OCI-LY7 (cell line): ENCODE results near the gene FOXA1. TPM values are rescaled to one million over a fixed set of nuclear protein-coding genes. Genes with fewer than 3 reads are reported as not detected.

Experiments used
- BruUV-seq: library from RNA; stranded (reverse); fragments of 400-500 nt; replicated peaks from 2 replicates; lab custom pipeline; 2021; lab: Mats Ljungman, UMichigan
- CTCF ChIA-PET: fragments of 300-600 bp; sonication (Branson Sonifier 250); formaldehyde crosslinking; loops from one replicate; lab custom pipeline; 2022; ENCODE audit warnings: antibody characterized with exemption; ENCODE audit not compliant: unreplicated experiment; lab: Charles Lee
- POLR2A ChIA-PET: fragments of 300-600 bp; sonication (Branson Sonifier 250); formaldehyde crosslinking; loops from one replicate; lab custom pipeline; 2022; ENCODE audit warnings: antibody characterized with exemption; lab: Charles Lee
- DNase-seq: peaks from one replicate; pipeline ENCODE4 v3.0.0-alpha.2; 2015; ENCODE audit warnings: low spot score
- H2AFZ ChIP-seq: fragments of 200-600 bp; sonication (generic), shearing (Covaris generic); 2 replicates; pipeline ENCODE4 v1.6.1; 2014; ENCODE audit warnings: mild to moderate bottlenecking, antibody characterized with exemption, low read length, moderate library complexity
- H3K27ac ChIP-seq: fragments of 200-600 bp; sonication (generic); 2 replicates; pipeline ENCODE4 v1.5.1; 2014; ENCODE audit warnings: mixed run types, low read depth, mild to moderate bottlenecking, moderate library complexity, low read length, inconsistent platforms; ENCODE audit not compliant: poor library complexity, severe bottlenecking
- H3K36me3 ChIP-seq: fragments of 200-600 bp; sonication (generic); 2 replicates; pipeline ENCODE4 v1.6.1; 2014; ENCODE audit warnings: mild to moderate bottlenecking, antibody characterized with exemption, low read length, moderate library complexity, mixed read lengths; ENCODE audit not compliant: insufficient read depth
- H3K4me1 ChIP-seq: fragments of 200-600 bp; sonication (generic); 2 replicates; pipeline ENCODE4 v1.5.1; 2014; ENCODE audit warnings: mild to moderate bottlenecking, low read length; ENCODE audit not compliant: insufficient read depth, poor library complexity, severe bottlenecking
- H3K4me2 ChIP-seq: fragments of 200-600 bp; sonication (generic); 2 replicates; pipeline ENCODE4 v1.6.1; 2014; ENCODE audit warnings: mild to moderate bottlenecking, low read length
- H3K4me3 ChIP-seq: fragments of 200-600 bp; sonication (generic); 2 replicates; pipeline ENCODE4 v1.5.1; 2014; ENCODE audit warnings: mild to moderate bottlenecking, low read depth, low read length; ENCODE audit not compliant: poor library complexity, severe bottlenecking
- H3K79me2 ChIP-seq: fragments of 200-600 bp; sonication (generic); 2 replicates; pipeline ENCODE4 v1.6.1; 2016; ENCODE audit warnings: low read depth, mild to moderate bottlenecking, low read length, moderate library complexity, mixed read lengths; ENCODE audit not compliant: insufficient read depth
- H3K9me2 ChIP-seq: fragments of 200-600 bp; sonication (generic); 2 replicates; pipeline ENCODE4 v1.6.1; 2016; ENCODE audit warnings: mild to moderate bottlenecking, low read length, mixed read lengths; ENCODE audit not compliant: insufficient read depth
- H3K9me3 ChIP-seq: fragments of 200-600 bp; sonication (generic); 2 replicates; pipeline ENCODE4 v1.6.1; 2014; ENCODE audit warnings: mild to moderate bottlenecking, mixed run types, low read length, mixed read lengths
- H4K20me1 ChIP-seq: fragments of 200-600 bp; sonication (generic); 2 replicates; pipeline ENCODE4 v1.6.1; 2014; ENCODE audit warnings: mild to moderate bottlenecking, antibody characterized with exemption, low read length, moderate library complexity, mixed read lengths; ENCODE audit not compliant: insufficient read depth
- EZH2phosphoT487 ChIP-seq: fragments of 200-600 bp; sonication (generic); IDR thresholded peaks from 2 replicates; pipeline ENCODE4 v1.6.1; 2018; ENCODE audit warnings: low read depth, borderline replicate concordance, mild to moderate bottlenecking, mixed run types, antibody characterized with exemption, low read length, moderate library complexity, mixed read lengths
- intact Hi-C: fragments of 100-400 bp; cut with micrococcal nuclease; formaldehyde crosslinking; loops from one replicate; pipeline ENCODE4 v1.10.0; 2022; ENCODE audit not compliant: unreplicated experiment
- total RNA-seq, 2 experiments: library from RNA; depleted of rRNA in 1 of 2; stranded (reverse); fragments of >200 nt in 1 of 2; shearing (Covaris generic) in 1 of 2; gene quantifications; 2 replicates each; pipeline ENCODE4 v1.2.3, GENCODE V29; 2014 to 2022
- TF ChIP-seq, protein P1 (sequence below): fragments of 200-600 bp; sonication (generic); conservative IDR thresholded peaks from 2 replicates; pipeline ENCODE4 v1.5.1; 2014; ENCODE audit warnings: mild to moderate bottlenecking, antibody characterized with exemption, low read length, moderate library complexity, mixed read lengths

FOXA1 gene
- total RNA-seq, 2 experiments from 2014 or later = not detected

DNA sequence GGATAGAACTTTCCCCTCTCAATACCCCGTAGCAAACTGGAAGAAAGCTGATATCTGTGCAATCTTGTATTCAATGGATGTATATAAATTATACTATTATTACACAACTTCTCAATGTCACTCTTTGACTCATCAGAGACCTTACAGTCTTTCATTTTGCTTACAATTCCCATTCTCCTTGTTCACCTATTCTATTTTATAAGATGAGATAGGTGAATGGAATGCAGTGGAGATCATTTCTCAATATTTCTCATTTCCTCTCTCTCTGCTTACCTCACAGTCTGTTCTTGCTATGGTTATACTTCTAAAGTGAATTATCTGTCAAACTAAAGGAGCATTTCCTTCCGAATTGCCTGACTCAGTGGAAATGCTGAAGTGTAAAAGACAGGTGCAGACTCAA, 14.9 kb downstream of the FOXA1 start:
- Histone ChIP-seq H3K36me3 (no peaks in the 10 kb centered on the region), H3K9me2 (no peaks in the 10 kb centered on the region), H3K79me2 (no peaks in the 10 kb centered on the region), H3K4me2 (no peak overlapping the region), H4K20me1 (no peaks in the 10 kb centered on the region; the same call in 1 of the 2 replicates), H3K4me3 (no peak overlapping the region), H2AFZ (no peak overlapping the region), H3K4me1 (no peaks in the 10 kb centered on the region), H3K9me3 (no peaks in the 10 kb centered on the region), H3K27ac (no peak overlapping the region)
- ChIA-PET POLR2A (interaction anchor here (0.6 kb wide), 1 partner anchor 8 kb away, joined by 3 read pairs; no protein-coding TSS in a partner anchor), CTCF (no interaction called here)
- TF ChIP-seq, protein P1, sequence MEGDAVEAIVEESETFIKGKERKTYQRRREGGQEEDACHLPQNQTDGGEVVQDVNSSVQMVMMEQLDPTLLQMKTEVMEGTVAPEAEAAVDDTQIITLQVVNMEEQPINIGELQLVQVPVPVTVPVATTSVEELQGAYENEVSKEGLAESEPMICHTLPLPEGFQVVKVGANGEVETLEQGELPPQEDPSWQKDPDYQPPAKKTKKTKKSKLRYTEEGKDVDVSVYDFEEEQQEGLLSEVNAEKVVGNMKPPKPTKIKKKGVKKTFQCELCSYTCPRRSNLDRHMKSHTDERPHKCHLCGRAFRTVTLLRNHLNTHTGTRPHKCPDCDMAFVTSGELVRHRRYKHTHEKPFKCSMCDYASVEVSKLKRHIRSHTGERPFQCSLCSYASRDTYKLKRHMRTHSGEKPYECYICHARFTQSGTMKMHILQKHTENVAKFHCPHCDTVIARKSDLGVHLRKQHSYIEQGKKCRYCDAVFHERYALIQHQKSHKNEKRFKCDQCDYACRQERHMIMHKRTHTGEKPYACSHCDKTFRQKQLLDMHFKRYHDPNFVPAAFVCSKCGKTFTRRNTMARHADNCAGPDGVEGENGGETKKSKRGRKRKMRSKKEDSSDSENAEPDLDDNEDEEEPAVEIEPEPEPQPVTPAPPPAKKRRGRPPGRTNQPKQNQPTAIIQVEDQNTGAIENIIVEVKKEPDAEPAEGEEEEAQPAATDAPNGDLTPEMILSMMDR = no peak
- no peak for TF ChIP-seq EZH2phosphoT487
- BruUV-seq = no TSS peak
- no peak for DNase-seq
- intact Hi-C loops = no loop called here

DNA sequence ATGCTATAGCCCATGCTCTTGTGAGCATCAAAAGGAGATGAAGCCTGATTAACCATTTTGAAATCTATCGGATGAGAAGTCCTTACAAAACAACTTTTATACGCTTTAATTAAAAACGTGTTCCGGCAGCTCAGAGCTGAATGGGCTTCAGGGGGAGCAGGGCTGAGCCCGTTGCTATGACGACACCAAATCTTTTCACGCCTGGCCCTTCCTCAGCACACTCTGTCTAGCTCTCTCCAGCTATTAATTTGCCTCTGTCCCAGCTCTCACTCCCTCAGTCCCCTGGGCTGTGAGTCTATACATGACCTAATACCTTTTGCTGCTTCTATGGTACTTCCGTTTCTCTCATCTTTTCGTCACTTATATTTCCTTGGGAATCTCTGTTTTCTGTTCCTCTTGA, 15.8 kb downstream of the FOXA1 start:
- ChIA-PET CTCF (no interaction called here), POLR2A (no interaction called here)
- Histone ChIP-seq H3K4me3 (no peak overlapping the region), H3K27ac (no peak overlapping the region), H3K4me2 (no peak overlapping the region), H3K9me3 (no peaks in the 10 kb centered on the region), H3K36me3 (no peaks in the 10 kb centered on the region), H2AFZ (no peak overlapping the region), H3K79me2 (no peaks in the 10 kb centered on the region), H4K20me1 (no peaks in the 10 kb centered on the region; the same call in 1 of the 2 replicates), H3K4me1 (no peaks in the 10 kb centered on the region), H3K9me2 (no peaks in the 10 kb centered on the region)
- no peak for TF ChIP-seq EZH2phosphoT487
- TF ChIP-seq, protein P1 = no peak
- intact Hi-C loops = no loop called here
- BruUV-seq = no TSS peak
- DNase-seq = no peak

GRCh38 chr14:37573356-37573755, 21.7 kb downstream of the FOXA1 start:
- BruUV-seq = no TSS peak
- no peak for DNase-seq
- no peaks in the 10 kb centered on the region for H3K4me1 ChIP-seq

More at GRCh38 chr14:37573356-37573755, 21.7 kb downstream of the FOXA1 start:
- H3K9me3 ChIP-seq = no peaks in the 10 kb centered on the region
- no peak overlapping the region for H3K4me3 ChIP-seq
- H4K20me1 ChIP-seq = no peaks in the 10 kb centered on the region
- no peak overlapping the region for H2AFZ ChIP-seq
- no peaks in the 10 kb centered on the region for H3K79me2 ChIP-seq
- H3K36me3 ChIP-seq = no peaks in the 10 kb centered on the region
- no peak overlapping the region for H3K27ac ChIP-seq
- CTCF ChIA-PET = no interaction called here
- no peaks in the 10 kb centered on the region for H3K9me2 ChIP-seq
- no peak for TF ChIP-seq EZH2phosphoT487
- TF ChIP-seq, protein P1 = no peak
- intact Hi-C loops = no loop called here
- no peak overlapping the region for H3K4me2 ChIP-seq
- POLR2A ChIA-PET = interaction anchor here (0.5 to 0.6 kb wide), 2 partner anchors 31 to 35 kb away, joined by 3 read pairs; no protein-coding TSS in a partner anchor
